Activated naive CD8-positive, alpha-beta T cell treated with anti-CD3 and anti-CD28 coated beads, Interleukin-2, amount 10 ng/mL, durations not matched to agents 7 days and 5 days (primary cell): Measurements from ENCODE around the gene TTC23. TPM values are rescaled to one million over a fixed set of nuclear protein-coding genes. Genes with fewer than 3 reads are reported as not detected.

Experiments
- ATAC-seq: fragments of 150-1000 bp; cut with Tn5 transposase; one replicate; pipeline ENCODE4 v1.10.0; 2021; ENCODE audit warnings: low read depth, moderate library complexity
- POLR2A ChIA-PET: fragments of 350-600 bp; sonication (Branson Sonifier 250); formaldehyde crosslinking; loops from one replicate; lab custom pipeline; 2021; ENCODE audit warnings: antibody characterized with exemption; lab: Charles Lee
- DNase-seq: peaks from one replicate; pipeline ENCODE4 v3.0.0; 2021
- H3K27ac Mint-ChIP-seq: one replicate; pipeline ENCODE4 v1.8.0; 2022; ENCODE audit warnings: mild to moderate bottlenecking, mixed read lengths
- H3K27me3 Mint-ChIP-seq: one replicate; pipeline ENCODE4 v1.8.0; 2022; ENCODE audit warnings: mild to moderate bottlenecking, moderate library complexity, mixed read lengths
- H3K36me3 Mint-ChIP-seq: one replicate; pipeline ENCODE4 v1.8.0; 2021; ENCODE audit warnings: mild to moderate bottlenecking, mixed read lengths
- H3K4me1 Mint-ChIP-seq: one replicate; pipeline ENCODE4 v1.8.0; 2021; ENCODE audit warnings: mixed read lengths
- H3K4me3 Mint-ChIP-seq: one replicate; pipeline ENCODE4 v1.8.0; 2022; ENCODE audit warnings: mild to moderate bottlenecking, moderate library complexity, mixed read lengths
- H3K9me3 Mint-ChIP-seq: one replicate; pipeline ENCODE4 v1.8.0; 2021; ENCODE audit warnings: mixed read lengths
- total RNA-seq, 2 experiments: library from RNA; stranded (reverse); gene quantifications; one replicate each; pipeline ENCODE4 v1.2.3, GENCODE V29; 2021

The TTC23 gene
- total RNA-seq, 2 experiments from 2014 or later = 0.61 to 0.82 TPM

DNA sequence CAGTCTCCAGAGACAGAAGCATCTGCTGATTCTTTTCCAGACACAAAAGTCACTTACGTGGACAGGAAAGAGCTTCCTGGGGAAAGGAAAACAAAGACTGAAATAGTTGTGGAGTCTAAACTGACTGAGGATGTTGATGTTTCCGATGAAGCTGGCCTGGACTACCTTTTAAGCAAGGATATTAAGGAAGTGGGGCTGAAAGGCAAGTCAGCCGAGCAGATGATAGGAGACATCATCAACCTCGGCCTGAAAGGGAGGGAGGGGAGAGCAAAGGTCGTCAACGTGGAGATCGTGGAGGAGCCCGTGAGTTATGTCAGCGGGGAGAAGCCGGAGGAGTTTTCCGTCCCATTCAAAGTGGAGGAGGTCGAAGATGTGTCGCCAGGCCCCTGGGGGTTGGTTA, 119.1 kb downstream of the TTC23 start:
- Mint-ChIP-seq H3K9me3 (no peaks in the 10 kb centered on the region), H3K4me1 (no peaks in the 10 kb centered on the region), H3K36me3 (no peaks in the 10 kb centered on the region), H3K27ac (no peak overlapping the region), H3K4me3 (no peak overlapping the region), H3K27me3 (peaks cover 5% of the 10 kb centered on the region)
- ATAC-seq (no peak), DNase-seq (no peak)
- POLR2A ChIA-PET = no interaction called here

DNA sequence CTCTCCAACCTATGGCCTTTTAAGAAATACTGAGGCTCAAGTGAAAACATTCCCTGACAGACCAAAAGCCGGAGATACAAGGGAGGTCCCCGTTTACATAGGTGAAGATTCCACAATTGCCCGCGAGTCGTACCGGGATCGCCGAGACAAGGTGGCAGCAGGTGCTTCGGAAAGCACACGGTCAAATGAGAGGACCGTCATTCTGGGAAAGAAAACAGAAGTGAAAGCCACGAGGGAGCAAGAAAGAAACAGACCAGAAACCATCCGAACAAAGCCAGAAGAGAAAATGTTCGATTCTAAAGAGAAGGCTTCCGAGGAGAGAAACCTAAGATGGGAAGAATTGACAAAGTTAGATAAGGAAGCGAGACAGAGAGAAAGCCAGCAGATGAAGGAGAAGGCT, 119.7 kb downstream of the TTC23 start:
- H3K4me1 Mint-ChIP-seq = no peaks in the 10 kb centered on the region
- no peaks in the 10 kb centered on the region for H3K36me3 Mint-ChIP-seq
- DNase-seq (no peak), ATAC-seq (no peak)
- H3K4me3 Mint-ChIP-seq = no peak overlapping the region
- no peak overlapping the region for H3K27ac Mint-ChIP-seq
- no peaks in the 10 kb centered on the region for H3K9me3 Mint-ChIP-seq
- POLR2A ChIA-PET = no interaction called here
- peaks cover 5% of the 10 kb centered on the region for H3K27me3 Mint-ChIP-seq

DNA sequence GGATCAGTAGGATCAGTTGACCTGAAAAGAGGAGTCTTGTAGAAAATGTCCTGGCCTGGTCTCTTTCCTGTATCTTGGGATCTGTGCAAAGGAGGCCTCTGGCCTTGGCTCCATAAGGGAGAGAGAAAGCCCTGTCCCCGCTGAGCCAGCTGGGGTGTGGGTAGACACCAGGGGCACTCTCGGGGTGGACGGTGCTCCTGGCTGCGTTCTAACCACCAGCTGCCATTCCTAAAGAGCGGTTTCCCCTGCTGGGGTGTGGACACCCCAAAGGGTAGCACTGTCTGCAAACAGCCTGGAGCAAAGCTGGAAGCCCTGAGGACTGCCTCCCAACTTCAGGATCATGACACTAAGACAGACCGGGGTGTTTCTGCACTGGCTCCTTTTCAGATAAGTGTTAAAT, 121.0 kb downstream of the TTC23 start:
- Mint-ChIP-seq H3K4me3 (no peak overlapping the region), H3K36me3 (no peaks in the 10 kb centered on the region), H3K27me3 (peaks cover 2% of the 10 kb centered on the region), H3K9me3 (no peaks in the 10 kb centered on the region), H3K27ac (no peak overlapping the region), H3K4me1 (no peaks in the 10 kb centered on the region)
- POLR2A ChIA-PET = no interaction called here
- ATAC-seq (no peak), DNase-seq (no peak)

DNA sequence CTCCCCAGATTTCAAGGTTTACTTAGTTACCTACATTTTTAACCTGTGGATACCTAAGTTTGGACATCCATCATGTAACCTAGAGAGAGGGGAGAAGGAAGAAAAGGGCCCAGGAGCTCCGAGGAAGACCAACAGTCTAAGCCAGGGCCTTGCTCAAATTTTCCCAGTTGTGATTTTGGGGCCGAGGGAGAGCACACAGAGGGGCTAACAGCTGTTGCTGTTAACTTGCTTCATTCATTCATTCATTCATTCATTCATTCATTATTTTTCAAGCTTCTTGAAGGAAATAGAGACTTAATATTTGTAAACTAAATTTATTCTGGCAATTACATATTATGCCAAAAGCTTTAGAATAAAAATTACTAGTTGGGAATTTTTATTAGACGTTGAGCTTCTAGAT, 121.6 kb downstream of the TTC23 start:
- H3K9me3 Mint-ChIP-seq = no peaks in the 10 kb centered on the region
- H3K36me3 Mint-ChIP-seq = no peaks in the 10 kb centered on the region
- H3K4me3 Mint-ChIP-seq = no peak overlapping the region
- H3K27me3 Mint-ChIP-seq = peaks cover 2% of the 10 kb centered on the region
- no peak for ATAC-seq
- no peak for DNase-seq
- no peaks in the 10 kb centered on the region for H3K4me1 Mint-ChIP-seq
- no peak overlapping the region for H3K27ac Mint-ChIP-seq
- POLR2A ChIA-PET = no interaction called here

DNA sequence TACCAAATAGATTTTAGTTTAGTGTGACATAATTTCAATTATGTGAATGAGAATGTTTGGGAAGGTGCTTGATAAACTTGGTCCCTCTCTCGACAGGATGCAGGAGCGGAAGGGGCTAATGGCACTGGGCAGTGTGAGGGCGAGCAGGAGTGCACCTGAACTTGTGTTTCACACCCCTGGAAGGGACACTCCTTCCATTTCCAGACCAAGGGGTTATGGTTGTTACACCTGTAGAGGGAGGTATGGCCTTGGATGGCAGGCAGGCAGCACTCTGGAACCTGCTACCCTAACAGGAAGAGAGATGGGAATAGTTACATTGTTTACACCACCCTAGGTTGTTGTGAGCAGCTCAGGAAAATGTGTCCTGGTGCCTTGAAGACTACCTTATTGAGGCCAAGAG, 122.5 kb downstream of the TTC23 start:
- Mint-ChIP-seq H3K9me3 (no peaks in the 10 kb centered on the region), H3K27ac (no peak overlapping the region), H3K4me3 (no peak overlapping the region), H3K36me3 (no peaks in the 10 kb centered on the region), H3K4me1 (no peaks in the 10 kb centered on the region), H3K27me3 (peaks cover 2% of the 10 kb centered on the region)
- DNase-seq (no peak), ATAC-seq (no peak)
- POLR2A ChIA-PET = no interaction called here

DNA sequence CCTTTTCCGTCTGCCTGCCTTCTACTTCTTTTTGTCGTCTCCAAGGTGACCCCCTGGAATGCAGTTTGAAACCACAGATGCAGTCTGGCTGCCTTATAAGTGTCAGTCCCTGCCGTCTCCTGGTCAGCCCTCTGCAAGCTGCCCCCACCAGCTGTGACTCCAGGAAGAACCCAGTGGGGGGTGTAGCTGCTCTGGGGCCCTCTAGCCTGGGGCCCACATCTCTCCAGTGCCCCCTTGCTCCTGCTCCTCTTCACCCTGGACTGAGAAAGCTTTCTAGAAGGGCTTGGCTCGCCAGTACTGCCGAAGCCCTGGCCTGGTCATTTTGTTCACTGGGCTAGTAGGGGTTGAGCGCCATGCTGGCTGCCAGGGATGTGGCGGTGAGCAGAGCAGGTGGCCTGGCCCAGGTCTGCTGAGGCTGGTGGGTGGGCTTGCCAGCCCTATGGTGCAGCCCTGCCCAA, 123.2 kb downstream of the TTC23 start:
- no peak overlapping the region for H3K27ac Mint-ChIP-seq
- DNase-seq (no peak), ATAC-seq (no peak)
- POLR2A ChIA-PET = no interaction called here
- H3K36me3 Mint-ChIP-seq = no peaks in the 10 kb centered on the region
- H3K9me3 Mint-ChIP-seq = no peaks in the 10 kb centered on the region
- no peak overlapping the region for H3K4me3 Mint-ChIP-seq
- H3K4me1 Mint-ChIP-seq = no peaks in the 10 kb centered on the region
- H3K27me3 Mint-ChIP-seq = peaks cover 2% of the 10 kb centered on the region

DNA sequence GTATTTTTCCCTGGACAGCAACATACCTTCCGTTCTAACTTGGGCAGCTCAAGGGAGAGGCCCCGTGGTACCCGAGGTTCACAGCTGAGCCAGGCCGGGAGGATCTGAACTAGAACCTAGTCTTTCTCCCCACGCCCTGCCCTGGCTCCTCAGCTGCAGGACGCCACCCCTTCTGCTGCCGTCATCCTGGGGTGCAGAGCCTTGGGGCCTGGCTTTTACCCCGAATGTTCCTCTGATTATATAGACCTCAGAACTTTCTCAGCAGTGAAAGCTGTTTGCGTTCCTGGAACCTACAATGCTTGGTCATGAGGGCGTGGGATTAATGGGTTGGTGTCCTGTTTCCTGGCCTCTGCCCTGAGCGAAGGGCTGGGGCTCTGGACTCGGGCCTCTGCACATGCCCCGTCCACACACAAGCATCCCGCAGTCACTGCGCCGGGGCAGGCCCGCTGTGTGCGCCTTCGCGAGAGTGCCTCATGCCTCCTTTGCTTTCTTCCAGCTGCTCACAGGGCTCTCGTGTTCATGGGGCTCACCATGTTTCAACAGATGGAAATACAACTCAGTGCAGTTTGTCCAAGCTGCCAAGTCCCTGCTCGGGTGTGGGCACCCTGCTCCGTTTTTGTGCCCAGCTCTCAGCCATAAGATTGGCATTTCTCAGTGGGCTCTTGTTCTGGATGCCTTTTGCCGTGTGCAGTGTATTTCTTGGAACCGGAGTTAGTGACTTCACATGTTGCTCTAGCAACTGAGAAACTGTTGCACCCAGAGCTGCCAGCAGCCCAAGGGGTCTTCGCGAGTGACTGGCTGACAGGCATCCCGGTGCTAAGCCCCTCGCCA, 124.1 kb downstream of the TTC23 start:
- DNase-seq (no peak), ATAC-seq (no peak)

DNA sequence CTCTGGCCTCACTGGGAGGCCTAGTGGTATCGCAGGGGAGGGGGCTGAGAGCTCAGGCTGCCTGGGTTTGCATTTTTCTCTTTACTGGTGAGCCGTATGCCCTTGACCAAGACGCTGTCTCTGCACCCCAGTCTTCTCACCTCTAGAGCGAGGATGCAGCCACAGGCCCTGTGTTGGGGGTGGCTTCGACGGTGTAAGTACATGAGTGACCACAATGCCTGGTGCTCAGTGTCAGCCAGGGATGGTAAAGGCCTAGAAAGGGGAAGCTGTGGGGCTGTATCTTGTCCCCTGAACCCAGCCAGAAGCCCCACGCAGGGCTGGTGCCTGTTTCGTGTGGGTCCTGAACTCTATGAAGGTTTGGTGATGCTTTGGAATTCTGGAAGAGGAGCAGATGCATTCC, 124.7 kb downstream of the TTC23 start:
- H3K27ac Mint-ChIP-seq = no peak overlapping the region
- H3K4me1 Mint-ChIP-seq = no peaks in the 10 kb centered on the region
- POLR2A ChIA-PET = no interaction called here
- ATAC-seq = no peak
- no peak for DNase-seq
- no peaks in the 10 kb centered on the region for H3K36me3 Mint-ChIP-seq
- H3K4me3 Mint-ChIP-seq = no peak overlapping the region
- H3K9me3 Mint-ChIP-seq = no peaks in the 10 kb centered on the region
- peaks cover 2% of the 10 kb centered on the region for H3K27me3 Mint-ChIP-seq

More for the DNA sequence above, 124.1 kb downstream of the TTC23 start:
- Mint-ChIP-seq H3K4me1 (no peaks in the 10 kb centered on the region), H3K36me3 (no peaks in the 10 kb centered on the region), H3K4me3 (no peak overlapping the region), H3K27me3 (peaks cover 2% of the 10 kb centered on the region), H3K9me3 (no peaks in the 10 kb centered on the region), H3K27ac (no peak overlapping the region)
- POLR2A ChIA-PET = no interaction called here

DNA sequence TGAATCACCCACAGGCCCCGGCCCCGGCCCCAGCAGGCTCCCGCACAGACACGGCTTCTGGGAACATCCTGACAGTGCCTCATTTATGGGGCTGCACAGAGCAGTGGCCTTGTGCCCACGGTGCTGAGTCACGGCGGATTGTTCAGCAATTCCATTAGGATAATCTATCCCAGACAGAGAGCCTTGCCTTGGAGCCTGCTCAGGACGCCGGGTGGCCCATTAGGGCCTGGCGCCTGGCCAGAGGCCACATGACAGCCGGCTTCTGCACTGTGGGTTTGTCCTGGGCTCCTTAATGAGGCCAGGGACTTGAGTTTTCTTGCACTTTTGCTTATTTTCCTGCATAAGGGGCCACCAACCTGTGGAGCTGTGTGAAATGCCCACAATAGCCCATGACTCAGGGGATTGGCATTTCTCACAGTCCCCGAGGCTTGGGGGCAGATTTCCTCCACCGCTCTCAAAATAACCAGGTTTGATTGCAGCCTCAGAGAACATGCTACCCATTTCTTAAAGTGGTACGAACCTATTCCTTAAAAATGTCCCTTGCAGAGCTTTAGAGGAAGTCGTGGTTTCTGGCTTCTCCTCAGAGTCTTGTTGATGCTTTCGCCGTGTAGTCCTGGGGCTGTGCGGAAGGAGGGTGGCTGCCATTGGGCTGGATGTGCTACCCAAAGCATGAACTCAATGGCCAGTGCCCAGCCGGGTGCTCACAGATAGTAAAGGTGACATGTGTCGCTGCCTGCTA, 125.5 kb downstream of the TTC23 start:
- DNase-seq (no peak), ATAC-seq (no peak)
- Mint-ChIP-seq H3K4me3 (no peak overlapping the region), H3K36me3 (no peaks in the 10 kb centered on the region), H3K9me3 (no peaks in the 10 kb centered on the region), H3K27me3 (peaks cover 2% of the 10 kb centered on the region), H3K4me1 (no peaks in the 10 kb centered on the region), H3K27ac (no peak overlapping the region)
- POLR2A ChIA-PET = no interaction called here

DNA sequence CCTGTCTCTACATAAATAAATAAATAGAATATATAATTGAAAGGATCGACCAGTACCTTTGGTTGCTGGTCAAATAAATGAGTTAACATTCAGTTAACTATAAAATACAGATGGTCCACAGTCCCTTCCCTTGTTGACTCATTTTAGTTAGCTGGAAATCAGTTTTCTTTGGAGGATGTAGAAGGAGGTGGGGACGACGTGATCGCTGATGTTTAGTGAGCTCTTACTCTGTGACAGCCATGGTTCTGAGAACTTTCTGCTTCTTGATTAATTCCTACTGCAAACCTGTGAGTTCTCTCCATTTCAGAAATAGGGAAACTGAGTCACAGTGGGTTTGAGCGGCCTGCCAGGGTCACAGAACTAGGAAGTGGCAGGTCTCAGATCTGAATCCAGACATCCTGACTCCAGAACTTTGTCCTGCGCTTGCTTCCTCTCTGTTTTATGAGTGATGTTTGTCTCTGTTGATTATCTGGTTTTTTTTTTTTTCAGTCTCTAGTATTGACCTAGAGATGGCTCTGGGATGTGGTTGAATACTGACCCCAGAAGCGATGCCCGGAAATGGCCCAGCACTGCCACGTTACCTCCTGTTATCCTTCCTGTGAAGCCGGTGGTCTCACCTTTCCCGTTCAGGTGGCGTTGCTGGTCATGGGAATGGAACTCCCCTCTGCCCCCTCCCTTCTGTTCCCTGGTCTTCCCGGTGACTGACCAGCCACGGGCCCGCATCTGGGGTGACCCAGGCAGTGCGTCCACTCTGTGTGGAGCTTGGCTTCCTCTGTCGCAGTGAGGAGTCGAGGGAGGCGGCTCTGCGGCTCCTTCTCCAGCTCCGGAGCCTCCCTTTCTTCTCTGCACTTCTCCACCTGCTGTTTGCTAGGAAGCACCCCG, 126.3 kb downstream of the TTC23 start:
- no peak for ATAC-seq
- H3K9me3 Mint-ChIP-seq = no peaks in the 10 kb centered on the region
- POLR2A ChIA-PET = no interaction called here

DNA sequence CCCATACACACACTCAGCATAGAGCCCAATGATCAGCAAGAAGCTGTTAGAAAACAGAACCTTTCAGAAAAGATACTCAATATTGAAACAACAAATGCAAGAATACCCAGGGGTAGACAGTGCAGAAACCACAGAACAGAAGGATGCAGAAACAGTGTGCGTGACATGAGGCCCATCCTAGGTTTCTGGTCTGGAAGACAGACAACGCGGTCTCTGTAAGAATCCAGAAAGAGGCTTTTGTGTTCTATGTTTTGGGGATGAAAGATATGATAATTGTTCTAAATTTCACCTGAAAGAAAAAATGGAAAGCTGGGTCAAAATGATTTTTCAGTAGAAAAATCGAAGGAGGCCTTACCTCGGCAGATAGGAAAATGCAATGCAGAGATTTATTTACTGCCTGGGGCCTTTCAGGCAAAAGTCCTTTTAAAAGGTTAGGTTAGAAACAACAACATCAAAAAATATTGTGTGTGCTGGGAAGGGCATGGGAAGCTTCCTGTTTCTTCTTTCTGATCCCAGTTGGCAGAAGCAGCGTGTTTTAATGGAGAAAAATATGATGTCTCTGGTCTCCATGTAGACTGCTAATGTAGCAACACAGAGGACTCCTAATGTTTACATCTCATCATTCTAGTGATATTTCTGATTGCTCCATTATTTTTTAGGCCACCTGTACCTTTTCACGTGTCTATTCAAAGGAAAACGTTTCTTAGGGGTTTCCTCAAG, 127.5 kb downstream of the TTC23 start:
- Mint-ChIP-seq H3K4me1 (no peaks in the 10 kb centered on the region), H3K9me3 (no peaks in the 10 kb centered on the region), H3K4me3 (no peak overlapping the region), H3K27ac (no peak overlapping the region), H3K27me3 (no peaks in the 10 kb centered on the region), H3K36me3 (no peaks in the 10 kb centered on the region)
- POLR2A ChIA-PET = no interaction called here
- no peak for ATAC-seq
- DNase-seq = no peak

More for the DNA sequence above, 126.3 kb downstream of the TTC23 start:
- no peak overlapping the region for H3K27ac Mint-ChIP-seq
- DNase-seq = no peak
- H3K27me3 Mint-ChIP-seq = peaks cover 2% of the 10 kb centered on the region
- no peak overlapping the region for H3K4me3 Mint-ChIP-seq
- H3K4me1 Mint-ChIP-seq = no peaks in the 10 kb centered on the region
- no peaks in the 10 kb centered on the region for H3K36me3 Mint-ChIP-seq

DNA sequence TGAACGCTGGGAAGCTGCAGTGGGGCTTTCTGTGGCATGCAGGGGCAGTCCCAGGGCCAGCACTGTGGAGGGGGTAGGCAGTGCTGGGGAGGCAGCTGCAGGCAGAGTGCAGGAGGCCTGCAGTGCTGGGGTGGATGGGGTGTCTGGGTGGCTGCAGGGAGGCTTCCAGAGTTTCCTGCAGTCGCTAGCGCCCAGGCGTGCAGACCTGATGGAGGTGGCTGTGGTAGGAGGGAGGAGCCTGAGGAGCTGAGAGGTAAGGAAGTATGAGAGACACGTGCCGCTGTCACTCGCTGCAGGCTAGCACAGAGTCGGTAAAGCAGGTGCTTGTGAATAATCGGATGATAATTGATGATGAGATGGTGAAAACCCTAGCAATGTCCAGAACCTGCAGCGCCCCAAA, 128.2 kb downstream of the TTC23 start:
- no peak overlapping the region for H3K4me3 Mint-ChIP-seq
- DNase-seq (no peak), ATAC-seq (no peak)
- no peak overlapping the region for H3K27ac Mint-ChIP-seq
- no peaks in the 10 kb centered on the region for H3K27me3 Mint-ChIP-seq
- H3K4me1 Mint-ChIP-seq = no peaks in the 10 kb centered on the region
- no peaks in the 10 kb centered on the region for H3K36me3 Mint-ChIP-seq
- POLR2A ChIA-PET = no interaction called here
- no peaks in the 10 kb centered on the region for H3K9me3 Mint-ChIP-seq
